Testis (tissue), 2 donors: ENCODE results near the gene DHPS.

ENCODE experiments used
- POLR2A ChIP-seq: fragments of 450-650 bp; IDR thresholded peaks from one replicate; pipeline ENCODE4 v1.6.1; 2017; ENCODE audit warnings: antibody characterized with exemption, mild to moderate bottlenecking, moderate library complexity
- TF ChIP-seq, protein P1 (sequence below), 3 experiments: fragments of 450-650 bp in 2 of 3; fragments of 200-600 bp in 1 of 3; sonication (generic) in 1 of 3; IDR thresholded peaks; one replicate each; pipeline ENCODE4 v1.5.1; 2016 to 2019; ENCODE audit warnings: antibody characterized with exemption in 3 of 3, mild to moderate bottlenecking in 2 of 3, moderate library complexity in 1 of 3

DNA sequence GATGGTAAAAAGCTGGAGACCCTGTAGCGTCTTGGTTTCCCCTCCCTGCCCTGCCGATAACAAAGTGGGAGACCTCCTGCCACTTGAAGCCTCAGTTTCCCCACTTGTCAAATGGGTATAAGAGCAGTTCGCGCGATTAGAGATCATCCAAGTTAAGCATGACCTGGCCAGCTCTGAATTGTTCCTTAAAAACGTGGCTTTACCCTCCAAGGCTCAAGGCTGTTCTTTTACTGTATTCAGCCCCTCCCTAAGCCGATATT, 41.6 kb upstream of the DHPS start:
- TF ChIP-seq, protein P1, sequence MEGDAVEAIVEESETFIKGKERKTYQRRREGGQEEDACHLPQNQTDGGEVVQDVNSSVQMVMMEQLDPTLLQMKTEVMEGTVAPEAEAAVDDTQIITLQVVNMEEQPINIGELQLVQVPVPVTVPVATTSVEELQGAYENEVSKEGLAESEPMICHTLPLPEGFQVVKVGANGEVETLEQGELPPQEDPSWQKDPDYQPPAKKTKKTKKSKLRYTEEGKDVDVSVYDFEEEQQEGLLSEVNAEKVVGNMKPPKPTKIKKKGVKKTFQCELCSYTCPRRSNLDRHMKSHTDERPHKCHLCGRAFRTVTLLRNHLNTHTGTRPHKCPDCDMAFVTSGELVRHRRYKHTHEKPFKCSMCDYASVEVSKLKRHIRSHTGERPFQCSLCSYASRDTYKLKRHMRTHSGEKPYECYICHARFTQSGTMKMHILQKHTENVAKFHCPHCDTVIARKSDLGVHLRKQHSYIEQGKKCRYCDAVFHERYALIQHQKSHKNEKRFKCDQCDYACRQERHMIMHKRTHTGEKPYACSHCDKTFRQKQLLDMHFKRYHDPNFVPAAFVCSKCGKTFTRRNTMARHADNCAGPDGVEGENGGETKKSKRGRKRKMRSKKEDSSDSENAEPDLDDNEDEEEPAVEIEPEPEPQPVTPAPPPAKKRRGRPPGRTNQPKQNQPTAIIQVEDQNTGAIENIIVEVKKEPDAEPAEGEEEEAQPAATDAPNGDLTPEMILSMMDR (IDR thresholded peaks at IDR 0.05), result no peak
- no peak for TF ChIP-seq POLR2A
